NCI-H1930 (cell line): Measurements from ENCODE around the gene SDCCAG8.

Source experiments
- DNase-seq, 2 experiments: peaks; one replicate each; lab custom pipeline; 2025; lab: John Stamatoyannopoulos, UW

SDCCAG8 gene

DNA sequence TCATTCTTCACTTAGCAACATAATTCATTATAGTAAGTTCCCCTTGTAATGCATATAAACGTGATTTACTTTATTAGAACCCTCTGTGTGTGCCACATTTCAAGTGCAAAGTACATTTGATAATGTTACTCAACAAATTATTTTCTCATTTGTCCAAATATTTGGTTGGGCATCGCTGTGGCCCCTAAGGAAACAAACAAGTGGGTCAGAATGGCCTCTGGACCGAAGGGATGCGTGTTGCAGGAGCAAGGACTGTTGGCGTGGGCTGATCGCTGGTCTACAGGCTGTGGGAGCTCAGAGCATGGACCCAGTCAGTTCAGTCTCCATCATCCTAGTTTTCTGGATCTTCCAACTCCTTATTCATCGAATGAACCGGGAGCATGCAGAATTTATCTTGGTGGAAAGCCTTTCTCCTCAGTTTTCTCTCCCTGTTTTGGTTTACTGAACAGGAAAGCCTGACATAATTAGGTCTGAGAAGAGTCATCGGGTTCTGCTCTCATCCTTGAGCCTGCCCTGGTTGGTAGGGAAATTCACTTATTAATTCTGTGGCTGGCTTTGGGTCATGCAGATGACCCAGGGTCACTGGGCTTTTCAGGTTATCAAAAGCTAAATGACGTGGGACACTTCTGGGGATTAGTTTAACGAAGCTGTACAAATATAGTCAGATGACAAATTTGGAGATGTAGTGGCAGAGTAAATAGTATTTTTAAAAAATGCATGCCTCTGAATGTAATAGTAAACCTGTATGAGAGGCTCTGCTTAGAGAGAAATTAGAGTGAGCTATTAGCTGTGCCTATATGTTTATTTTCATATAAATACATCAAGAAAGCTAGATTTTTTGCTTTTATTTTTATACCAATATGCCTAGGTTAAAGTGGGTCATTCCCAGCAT is 200.2 kb downstream of the SDCCAG8 start:
- DNase-seq = peak in 1 of 2 experiments; percentile 12

DNA sequence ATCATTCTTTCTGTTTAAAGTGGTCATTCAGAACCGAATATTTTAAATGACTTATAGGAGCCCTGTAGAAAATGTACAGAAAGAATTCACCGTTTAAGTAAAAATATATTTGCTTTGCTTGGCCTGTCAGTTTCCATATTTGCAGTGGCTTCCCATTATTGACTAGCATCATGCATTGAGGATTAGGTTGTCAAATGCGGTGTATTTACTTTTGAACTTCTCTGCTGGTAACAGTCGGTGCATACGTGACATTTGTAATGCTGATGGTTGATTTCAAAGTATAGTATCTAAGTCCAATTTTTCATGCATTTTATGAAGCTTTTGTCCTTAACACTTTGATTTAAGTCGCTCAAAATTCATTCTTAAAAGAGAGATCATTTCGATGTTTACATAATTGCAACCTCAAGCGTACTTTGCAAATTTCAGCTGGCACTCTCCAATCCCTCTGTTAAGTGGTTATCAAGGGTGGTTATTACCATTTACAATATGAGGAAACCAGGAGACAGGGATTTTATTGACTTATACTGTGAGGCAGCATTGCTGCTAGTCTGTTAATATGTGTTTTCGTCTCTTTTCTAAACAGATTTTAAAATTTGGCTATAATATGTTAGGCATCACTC is 201.6 kb downstream of the SDCCAG8 start:
- no peak for DNase-seq

DNA sequence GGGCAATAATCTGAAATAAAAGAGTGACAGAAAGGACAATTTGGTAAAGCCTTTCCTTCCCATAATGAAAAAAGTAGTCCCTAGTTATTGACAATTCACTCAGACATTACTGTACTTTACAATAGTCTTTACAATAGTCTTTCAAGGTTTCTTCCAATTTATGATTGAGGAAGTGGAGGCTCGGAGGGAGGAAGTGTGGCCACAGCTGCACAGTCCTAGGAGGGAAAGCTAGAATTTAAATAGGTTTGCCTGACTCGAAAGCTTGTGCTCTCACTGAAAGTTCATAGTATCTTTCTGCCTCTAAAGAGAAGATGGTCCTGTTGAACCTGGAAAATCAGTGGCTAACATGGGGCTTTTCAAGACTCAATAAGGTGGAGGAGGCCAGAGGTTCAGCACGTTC is 203.2 kb downstream of the SDCCAG8 start:
- no peak for DNase-seq

DNA sequence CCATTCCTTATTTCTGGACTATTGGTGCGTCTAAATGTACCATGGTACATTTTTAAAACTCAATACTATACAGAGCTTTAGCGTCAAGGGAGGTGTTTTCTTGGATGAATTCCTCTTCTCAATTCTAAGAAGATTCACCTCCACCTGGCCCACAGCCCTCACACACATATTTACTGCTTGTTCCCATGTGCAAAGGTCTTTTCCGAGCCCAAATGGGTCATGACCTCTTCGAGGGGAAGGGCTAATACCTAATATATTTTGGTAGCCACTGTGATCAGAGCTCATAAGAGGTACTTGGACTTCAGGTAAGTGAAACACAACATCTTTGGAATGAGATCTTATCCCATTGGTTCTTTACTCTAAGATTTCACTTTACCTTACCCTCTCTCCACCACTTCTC is 205.9 kb downstream of the SDCCAG8 start:
- no peak for DNase-seq

DNA sequence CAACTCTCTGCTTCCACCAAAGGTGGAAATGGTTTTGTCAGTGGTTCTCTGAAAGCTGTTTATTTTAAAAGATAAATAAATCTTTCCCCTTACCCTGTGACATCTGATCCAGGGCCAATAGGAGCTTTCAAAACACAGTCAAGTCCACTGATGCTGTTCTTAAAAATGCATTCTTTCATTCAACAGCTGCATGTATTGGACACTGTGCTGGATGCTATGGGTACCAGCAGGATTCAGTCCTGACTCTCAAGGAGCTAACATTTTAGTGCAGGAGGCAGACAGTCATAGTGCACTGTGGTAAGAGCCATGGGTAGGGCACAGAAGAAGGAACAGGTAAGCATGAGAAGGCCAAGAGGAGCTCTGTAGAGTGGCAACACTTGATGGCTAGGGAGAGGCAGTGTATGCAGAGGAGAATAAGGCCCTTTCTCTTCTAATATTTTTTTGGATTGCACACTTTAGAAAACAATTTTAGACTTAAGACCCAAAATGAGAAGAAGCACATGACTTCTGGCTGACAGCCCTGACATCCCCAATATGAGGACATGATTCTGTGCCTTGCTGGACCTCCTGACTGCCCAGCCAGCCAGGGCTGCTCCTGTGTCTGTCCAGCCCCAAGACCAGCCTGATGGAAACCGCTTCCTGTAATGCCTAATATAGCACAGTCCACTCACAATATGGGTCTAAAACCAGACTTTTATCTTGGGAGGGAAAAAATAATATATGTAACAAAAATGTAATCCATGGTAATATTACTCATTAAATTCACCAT is 207.3 kb downstream of the SDCCAG8 start:
- no peak for DNase-seq

DNA sequence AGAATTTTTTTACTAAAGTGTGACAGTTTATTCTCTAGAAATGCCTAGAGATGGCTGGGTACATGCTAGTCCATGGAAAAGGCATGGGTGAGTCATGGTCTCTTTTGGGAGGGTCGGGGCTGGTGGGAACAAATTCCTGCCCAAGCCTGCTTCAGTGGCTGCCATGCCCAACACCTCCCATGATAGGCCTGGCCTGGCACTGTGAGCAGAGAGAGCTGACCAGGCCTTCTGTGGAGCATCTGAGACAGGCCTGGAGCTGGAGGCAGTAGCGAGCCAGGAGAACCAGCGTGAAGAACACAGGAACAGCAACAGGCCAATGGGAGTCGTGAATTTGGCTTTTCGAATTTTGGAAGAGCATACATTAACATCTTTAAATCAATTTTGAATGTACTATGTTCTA is 209.2 kb downstream of the SDCCAG8 start:
- DNase-seq = no peak

DNA sequence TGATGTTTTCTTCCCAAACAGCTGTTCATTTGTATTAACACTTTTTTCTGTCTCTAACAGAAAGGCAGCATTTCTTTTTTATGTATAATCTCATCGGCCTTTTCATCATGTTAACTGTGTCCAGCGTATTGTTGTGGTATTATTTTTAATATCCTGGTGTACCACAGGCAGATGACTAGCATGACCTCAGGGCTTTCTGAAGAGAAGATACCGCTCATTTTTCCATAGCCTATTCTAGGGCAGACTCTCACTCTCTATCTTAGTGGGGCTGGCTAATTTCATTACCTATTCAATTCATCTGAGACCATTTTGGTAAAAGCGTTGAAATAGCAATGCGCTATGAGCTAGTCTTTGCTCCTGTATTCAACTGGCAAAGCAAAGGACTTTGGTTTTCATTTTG is 209.9 kb downstream of the SDCCAG8 start:
- no peak for DNase-seq

DNA sequence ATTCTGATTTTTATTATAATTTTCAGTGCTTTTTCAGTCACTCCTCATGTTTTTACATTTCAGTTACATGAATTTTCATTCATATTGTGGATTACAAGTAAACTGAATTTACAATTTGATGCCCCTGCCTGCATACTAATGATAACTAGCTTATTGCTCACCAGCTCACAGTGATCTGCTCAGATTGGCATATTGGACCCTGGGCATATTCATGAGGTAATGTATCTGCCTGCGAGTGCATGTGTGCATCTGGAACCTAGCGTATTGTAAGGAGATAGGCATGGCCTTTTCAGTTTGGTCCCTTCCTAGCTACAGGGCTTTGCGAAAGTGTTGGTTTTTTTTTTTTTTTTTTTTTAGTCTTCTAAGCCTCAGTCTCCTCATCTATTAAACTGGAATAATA is 213.7 kb downstream of the SDCCAG8 start:
- no peak for DNase-seq

DNA sequence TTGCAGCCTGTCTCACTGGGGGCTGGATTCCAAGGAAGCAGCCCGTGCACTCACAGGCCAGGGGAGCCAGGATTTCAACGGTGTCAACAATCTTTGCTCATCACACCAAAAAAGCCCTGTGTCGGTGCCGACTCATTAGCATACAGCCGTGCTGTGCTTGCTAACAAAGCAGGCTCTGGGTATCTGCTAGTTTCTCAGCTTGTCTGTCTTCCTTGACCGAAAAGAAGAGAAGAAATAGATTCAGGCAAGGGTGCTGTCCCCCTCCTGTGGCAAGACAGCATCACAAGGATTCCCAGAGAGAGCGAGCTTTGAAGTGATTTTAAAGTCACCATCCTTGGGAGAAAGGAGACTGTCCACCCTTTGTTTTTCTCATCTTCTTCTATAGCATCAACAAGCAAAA is 214.7 kb downstream of the SDCCAG8 start:
- DNase-seq = no peak

DNA sequence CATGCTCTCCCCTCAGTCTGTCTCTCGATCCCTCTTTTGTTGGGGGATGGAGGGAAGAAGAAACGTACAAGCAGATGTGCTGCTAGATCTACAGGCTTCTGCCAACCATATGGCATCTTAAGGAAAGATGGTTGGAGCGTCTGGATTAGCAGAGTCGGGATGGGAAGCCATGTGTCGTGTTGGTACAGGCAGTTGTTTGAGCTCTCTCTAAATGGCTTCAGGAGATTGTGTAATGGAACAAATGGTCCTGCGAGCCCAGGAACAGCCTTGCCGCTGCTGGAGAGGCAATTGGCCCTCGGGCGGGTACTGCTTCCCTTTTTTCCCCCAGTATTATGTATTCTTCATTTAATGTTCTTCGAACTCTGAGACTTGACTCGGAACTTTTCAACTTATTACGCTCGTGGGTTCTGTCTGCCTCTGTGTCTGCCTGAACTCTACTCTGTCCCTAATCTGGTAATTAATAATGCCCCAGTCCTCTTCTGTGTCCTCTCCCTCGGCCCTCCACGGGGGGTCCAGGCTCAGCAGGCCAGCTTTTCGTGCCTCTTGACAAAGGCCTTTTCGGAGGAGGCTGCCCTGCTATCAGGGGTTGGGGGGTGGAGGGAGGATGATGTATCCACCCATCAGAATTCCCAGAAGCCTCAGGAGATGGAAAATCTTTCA is 215.3 kb downstream of the SDCCAG8 start:
- DNase-seq = no peak

DNA sequence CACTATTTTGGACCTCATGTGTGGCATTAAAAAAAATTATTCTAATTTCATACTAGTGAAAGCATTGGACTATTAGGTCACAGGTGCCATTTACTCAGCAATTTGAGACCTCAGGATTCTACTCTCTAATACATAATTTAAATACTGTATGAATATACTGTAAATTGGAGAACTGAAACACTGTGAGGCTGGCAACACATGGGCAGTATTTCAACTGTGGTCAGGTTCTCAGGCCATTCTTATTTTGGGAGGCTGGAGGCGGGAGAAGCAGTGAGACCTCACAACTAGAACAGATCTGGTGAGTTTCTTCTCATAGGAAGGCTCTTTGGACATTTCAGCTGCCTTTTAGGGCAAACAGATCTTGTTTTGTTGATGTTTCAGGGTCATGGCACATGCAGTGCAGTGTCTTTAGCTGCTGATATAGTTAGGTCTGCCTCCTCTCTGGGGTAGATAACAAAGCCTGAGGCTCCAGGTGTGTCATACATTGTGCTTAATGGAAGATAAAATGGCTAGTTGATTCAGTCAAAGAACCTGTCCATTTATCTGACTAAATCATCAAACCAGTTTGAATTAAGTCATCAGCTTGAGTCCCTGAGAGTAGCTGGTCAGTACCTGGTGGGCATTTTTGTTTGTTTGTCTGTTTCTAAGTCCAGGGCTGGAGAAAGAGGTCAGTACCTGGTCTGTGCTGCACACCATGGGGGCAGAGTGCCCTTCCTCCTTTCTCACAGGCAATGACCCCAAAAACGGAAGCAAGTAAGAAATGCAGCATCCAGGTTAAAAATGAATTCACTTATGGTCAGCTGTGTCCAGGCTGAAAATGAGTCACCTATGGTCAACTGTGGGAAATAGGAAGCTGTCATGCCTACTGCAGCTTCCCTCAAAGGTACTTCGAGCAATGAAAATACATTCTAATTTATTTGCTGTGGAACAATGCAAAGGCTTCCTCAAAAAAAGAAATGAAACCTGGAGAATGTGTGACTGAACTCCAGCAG is 216.2 kb downstream of the SDCCAG8 start:
- no peak for DNase-seq

DNA sequence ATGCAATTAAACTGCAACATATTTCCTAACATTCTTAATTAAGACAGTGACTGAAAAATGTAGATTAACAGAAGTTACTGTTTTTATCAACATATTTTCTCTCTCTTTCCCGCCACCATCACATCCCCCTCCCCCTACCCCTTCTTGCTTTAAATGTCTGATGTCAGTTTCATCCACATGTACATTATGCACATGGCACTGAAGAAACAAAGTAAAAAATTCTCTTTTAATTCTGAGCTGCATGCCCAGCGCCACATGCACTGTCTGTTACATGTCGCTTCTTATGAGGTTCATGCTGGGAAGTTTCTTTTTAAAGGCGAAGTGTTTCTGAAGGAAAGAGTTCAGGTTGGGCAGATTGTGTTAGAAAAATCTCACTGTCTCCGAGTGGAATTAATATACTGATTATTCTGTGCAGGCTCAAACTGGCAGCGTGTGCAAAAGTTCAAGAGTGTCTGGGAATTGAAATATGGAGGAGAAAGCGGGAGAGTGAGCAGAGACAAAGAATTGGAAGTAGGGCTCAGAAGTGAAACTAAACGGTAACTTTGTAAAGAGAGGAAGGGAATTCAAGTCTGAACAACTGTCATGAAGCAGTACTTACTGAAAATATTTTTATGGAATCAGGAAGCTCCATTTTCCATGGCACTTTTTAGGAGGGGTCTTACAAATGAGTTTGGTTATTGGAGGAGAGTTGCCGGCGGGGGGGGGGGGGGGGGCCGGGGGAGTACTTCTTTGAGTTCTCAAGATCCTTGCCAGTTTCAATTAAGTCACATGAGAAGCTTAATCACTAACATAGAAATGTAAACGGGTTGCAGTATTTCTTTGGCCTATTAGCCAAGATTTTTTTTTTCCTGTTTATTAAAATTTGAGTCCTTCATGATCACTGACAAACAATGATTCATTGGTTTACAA is 217.6 kb downstream of the SDCCAG8 start:
- no peak for DNase-seq

DNA sequence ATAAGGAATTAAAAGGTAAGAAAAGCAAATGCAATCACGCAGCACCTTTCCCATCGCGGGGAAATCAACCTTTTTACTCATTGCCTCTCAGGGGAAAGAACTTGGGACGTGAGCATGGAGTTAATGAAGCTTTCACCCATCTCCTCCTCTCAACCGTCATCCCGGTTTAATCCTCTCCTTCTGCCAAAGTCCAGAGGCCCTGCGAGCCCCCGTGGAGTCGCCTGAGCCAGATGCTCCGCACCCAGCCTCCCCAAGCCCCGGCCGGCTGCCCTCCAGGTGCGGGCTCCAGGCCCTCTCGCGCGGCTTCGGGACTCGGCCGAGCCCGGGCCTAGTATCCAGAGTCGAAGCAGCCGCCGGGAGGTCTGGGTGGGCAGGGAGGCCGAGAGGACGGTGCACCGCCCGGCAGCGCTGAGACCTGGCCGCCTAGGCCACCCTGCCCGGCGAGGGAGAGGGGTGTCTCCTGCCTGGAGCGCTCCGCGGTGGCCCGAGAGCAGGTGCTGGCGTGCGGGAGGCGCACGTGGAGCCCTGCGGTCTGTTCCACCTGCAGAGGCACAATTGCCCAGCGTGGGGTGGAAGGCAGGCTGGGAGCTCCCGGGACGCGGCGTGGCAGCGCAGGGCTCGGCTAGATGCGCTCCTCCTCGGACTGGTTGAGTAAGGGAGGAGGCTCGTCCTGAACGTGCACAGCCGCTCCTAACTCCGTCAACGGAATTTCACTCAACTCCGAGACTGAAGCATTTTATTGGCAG is 218.5 kb downstream of the SDCCAG8 start:
- no peak for DNase-seq

DNA sequence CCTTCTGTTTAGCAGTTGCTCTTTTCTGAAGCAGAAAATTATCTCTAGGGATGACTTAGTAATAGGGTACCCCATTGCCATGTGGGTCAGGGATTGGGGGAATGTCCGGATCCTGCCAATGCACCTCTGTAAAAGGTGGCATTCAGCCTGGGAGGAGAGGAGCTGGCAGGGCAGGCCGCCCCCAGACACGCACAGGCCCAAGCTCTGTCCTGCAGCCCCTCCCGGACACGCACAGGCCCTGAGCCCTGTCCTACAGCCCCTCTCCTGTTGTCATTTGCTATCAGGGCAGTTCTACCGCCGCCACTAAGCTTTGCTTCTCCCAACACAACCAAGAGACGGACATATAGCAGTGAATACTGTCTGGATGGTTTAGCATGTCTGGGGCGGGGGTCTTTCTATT is 219.1 kb downstream of the SDCCAG8 start:
- DNase-seq = no peak

DNA sequence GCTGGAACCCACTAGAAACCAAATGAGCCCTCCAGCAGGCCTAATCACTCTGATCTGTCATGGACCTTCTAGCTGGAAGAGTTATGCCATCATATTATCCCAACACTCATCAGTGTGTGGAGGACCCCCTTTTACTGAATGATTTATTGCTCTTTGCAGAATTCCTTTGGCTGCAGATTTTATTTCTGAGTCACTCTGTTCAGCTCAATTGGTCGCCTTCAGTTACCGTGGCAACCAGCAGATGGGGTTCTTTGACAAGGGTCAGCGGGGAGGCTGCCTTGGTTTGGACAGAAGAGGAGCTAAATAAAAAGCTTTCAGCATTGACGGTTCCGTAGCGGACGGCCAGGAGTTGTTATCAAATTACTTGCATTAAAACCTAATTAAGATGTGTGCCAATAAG is 220.1 kb downstream of the SDCCAG8 start:
- DNase-seq = no peak

DNA sequence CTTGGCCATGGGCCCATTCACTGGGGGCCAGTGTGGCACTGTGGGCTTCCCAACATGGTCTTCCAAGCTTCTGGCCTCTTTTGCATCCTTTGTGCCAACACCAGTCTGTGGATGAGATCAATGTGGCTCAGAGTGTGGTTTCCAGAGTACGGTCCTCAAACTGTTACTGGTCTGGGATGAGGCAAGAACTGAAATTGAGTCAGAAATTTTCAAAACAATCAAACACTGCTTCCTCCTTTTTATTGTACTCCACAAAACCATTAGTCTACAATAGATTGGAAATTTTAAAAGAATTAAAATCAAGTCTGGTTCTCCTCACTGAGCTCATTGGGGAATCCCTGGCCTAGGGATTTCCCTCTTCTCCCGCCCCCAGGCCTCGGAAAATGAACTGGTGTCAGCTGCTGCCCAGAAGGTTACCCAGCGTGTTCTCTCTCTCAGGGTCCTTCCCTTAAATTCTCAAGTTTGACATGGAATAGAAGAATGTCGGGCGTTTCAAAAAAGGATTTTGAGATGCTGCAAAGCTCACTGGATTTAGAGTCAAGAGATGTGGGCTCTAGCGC is 222.0 kb downstream of the SDCCAG8 start:
- no peak for DNase-seq

DNA sequence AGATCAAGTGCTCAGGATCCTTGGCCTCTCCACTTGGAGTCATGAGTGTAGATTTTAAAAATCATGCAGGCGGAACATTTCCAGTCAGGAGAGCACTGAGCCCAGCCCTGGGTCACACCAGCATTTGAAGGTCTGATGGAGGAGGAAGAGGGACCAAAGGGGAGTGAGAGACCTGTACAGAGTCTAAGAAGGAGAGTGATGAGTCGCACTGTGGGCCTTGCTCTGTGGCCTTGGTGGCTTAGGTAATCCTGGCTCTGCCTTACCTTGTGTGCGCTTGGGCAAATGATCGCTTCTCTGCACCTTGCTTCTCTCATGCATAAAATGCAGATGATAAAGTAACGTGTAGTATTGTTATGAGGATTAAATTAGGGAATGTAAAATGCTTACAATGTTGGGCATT is 225.3 kb downstream of the SDCCAG8 start:
- DNase-seq = no peak

DNA sequence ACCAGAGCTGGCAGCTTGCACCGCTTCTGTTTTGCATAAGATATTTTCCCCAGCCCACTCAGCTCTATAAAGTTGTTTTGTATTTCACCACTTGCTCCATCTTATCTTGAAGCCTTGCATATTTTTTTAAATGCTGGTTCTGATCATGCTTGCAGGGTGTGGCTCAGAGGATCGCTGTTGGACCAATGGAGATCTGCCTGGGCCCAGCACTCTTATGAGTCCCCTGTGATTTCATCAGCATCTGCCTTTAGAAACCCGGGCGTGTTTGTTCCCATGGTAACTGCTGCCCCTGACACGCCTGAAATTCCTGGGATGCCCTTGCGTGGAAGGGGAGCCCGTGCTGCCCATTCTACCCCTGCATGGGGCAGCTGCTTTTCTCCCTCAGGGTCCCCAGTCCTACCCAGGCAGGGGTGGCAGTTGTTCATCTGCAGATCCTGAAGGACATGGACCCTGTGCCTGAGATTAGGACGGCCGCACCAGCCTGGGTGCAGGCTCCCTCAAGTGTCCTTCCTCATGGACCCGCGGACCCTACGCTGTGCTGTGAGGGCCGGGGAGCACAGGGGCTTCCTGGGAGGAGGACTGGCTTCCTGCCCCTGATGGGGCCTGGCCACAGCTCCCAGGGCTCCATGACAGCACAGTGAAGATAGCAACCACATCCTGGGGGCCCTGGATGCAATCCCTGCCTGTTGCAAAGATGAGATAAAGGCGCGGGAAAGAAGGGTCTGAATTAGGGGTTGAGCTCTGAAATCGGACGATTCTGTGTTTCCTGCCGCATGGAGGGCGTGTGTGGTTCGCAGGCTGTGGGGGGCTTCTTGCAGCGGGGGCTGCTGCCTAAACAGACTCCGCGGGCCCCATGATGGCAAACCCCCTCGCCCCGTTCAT is 226.5 kb downstream of the SDCCAG8 start:
- DNase-seq = no peak
